GM21528 (cell line): ENCODE measurements around the gene ARHGEF10L.
"Not testable (repeated sequence)": the region's sequence is repeated elsewhere in the genome, so short reads cannot be mapped to it uniquely, and the experiment has no call there.

Experiments used
- ATAC-seq: cut with Tn5 transposase; IDR thresholded peaks from one replicate; pipeline ENCODE4 v1.9.1; 2021; ENCODE audit warnings: mild to moderate bottlenecking, moderate library complexity; ENCODE audit not compliant: unreplicated experiment, low FRiP score

Gene ARHGEF10L

GRCh38 chr1:17539477-17540254, at the start of gene ARHGEF10L:
TSS of gene ARHGEF10L (plus strand) at chr1:17539698. CDS start at chr1:17580596, 40,898 bp downstream.
- no peak for ATAC-seq

GRCh38 chr1:17489768-17490417, 49.6 kb upstream of the ARHGEF10L start:
- not testable (repeated sequence) for ATAC-seq

- not testable (repeated sequence) for ATAC-seq
These were observed 48.8 kb upstream of the ARHGEF10L start for GRCh38 chr1:17490667-17491066.

- ATAC-seq, result no peak
These were observed 45.3 kb upstream of the ARHGEF10L start for GRCh38 chr1:17494114-17494729.

GRCh38 chr1:17496419-17496818, 43.1 kb upstream of the ARHGEF10L start:
- ATAC-seq, result no peak

GRCh38 chr1:17498214-17498613, 41.3 kb upstream of the ARHGEF10L start:
- ATAC-seq, result no peak

GRCh38 chr1:17502326-17502778, 37.1 kb upstream of the ARHGEF10L start:
- no peak for ATAC-seq

GRCh38 chr1:17503146-17503545, 36.4 kb upstream of the ARHGEF10L start:
- no peak for ATAC-seq

GRCh38 chr1:17507200-17507599, 32.3 kb upstream of the ARHGEF10L start:
- ATAC-seq, result not testable (repeated sequence)

- ATAC-seq, result no peak
These were observed 31.6 kb upstream of the ARHGEF10L start for GRCh38 chr1:17507915-17508314.

- no peak for ATAC-seq
These were observed 30.1 kb upstream of the ARHGEF10L start for GRCh38 chr1:17509363-17509762.

GRCh38 chr1:17510138-17510537, 29.4 kb upstream of the ARHGEF10L start:
- no peak for ATAC-seq

GRCh38 chr1:17511188-17511587, 28.3 kb upstream of the ARHGEF10L start:
- no peak for ATAC-seq

GRCh38 chr1:17513131-17513530, 26.4 kb upstream of the ARHGEF10L start:
- no peak for ATAC-seq

GRCh38 chr1:17514776-17515175, 24.7 kb upstream of the ARHGEF10L start:
- no peak for ATAC-seq

- ATAC-seq, result no peak
These were observed 23.6 kb upstream of the ARHGEF10L start for GRCh38 chr1:17515902-17516301.

GRCh38 chr1:17516303-17517214, 22.9 kb upstream of the ARHGEF10L start:
- no peak for ATAC-seq

GRCh38 chr1:17520041-17520440, 19.5 kb upstream of the ARHGEF10L start:
- no peak for ATAC-seq

GRCh38 chr1:17520473-17521319, 18.8 kb upstream of the ARHGEF10L start:
- no peak for ATAC-seq
